Skeletal muscle cell (primary cell): ENCODE results near the gene TCERG1L.

Experiments used
- DNase-seq: peaks from one replicate; pipeline ENCODE4 v3.0.0-alpha.2; 2010; ENCODE audit warnings: low read depth
- H3K4me3 ChIP-seq: 2 replicates; pipeline ENCODE4 v1.5.1; 2011; ENCODE audit warnings: low read depth, mild to moderate bottlenecking, control low read depth, low read length, moderate library complexity

TCERG1L gene

GRCh38 chr10:131316321-131317075 lies 5.0 kb upstream of the TCERG1L start:
- DNase-seq, result no peak
- no peak overlapping the region for H3K4me3 ChIP-seq

GRCh38 chr10:131315344-131315743 lies 3.8 kb upstream of the TCERG1L start:
- no peak for DNase-seq
- H3K4me3 ChIP-seq, result no peak overlapping the region

- no peak overlapping the region for H3K4me3 ChIP-seq
- no peak for DNase-seq
Measured at GRCh38 chr10:131314799-131315198, 3.3 kb upstream of the TCERG1L start.

- no peak overlapping the region for H3K4me3 ChIP-seq
- DNase-seq, result no peak
Measured at GRCh38 chr10:131314148-131314547, 2.6 kb upstream of the TCERG1L start.

GRCh38 chr10:131313377-131313776 lies 1.9 kb upstream of the TCERG1L start:
- no peak overlapping the region for H3K4me3 ChIP-seq
- DNase-seq, result no peak

- DNase-seq, result no peak
- no peak overlapping the region for H3K4me3 ChIP-seq
Measured at GRCh38 chr10:131312478-131312836, 936 bp upstream of the TCERG1L start.

- H3K4me3 ChIP-seq, result no peak overlapping the region
- DNase-seq, result no peak
Measured at GRCh38 chr10:131311402-131311660, 190 bp downstream of the TCERG1L start.

- no peak overlapping the region for H3K4me3 ChIP-seq
Measured at GRCh38 chr10:131310551-131311401, 745 bp downstream of the TCERG1L start.

GRCh38 chr10:131310142-131310541 lies 1.4 kb downstream of the TCERG1L start:
- no peak for DNase-seq
- H3K4me3 ChIP-seq, result no peak overlapping the region

More at GRCh38 chr10:131310551-131311401, 745 bp downstream of the TCERG1L start:
- no peak for DNase-seq

- H3K4me3 ChIP-seq, result no peak overlapping the region
- no peak for DNase-seq
Measured at GRCh38 chr10:131300508-131300907, 11.0 kb downstream of the TCERG1L start.

- H3K4me3 ChIP-seq, result no peak overlapping the region
- DNase-seq, result no peak
Measured at GRCh38 chr10:131290781-131291180, 20.7 kb downstream of the TCERG1L start.

- DNase-seq, result no peak
- H3K4me3 ChIP-seq, result no peak overlapping the region
Measured at GRCh38 chr10:131288648-131289047, 22.9 kb downstream of the TCERG1L start.

- no peak for DNase-seq
- H3K4me3 ChIP-seq, result no peak overlapping the region
Measured at GRCh38 chr10:131282961-131283360, 28.6 kb downstream of the TCERG1L start.

GRCh38 chr10:131280101-131280500 lies 31.4 kb downstream of the TCERG1L start:
- no peak overlapping the region for H3K4me3 ChIP-seq
- no peak for DNase-seq

GRCh38 chr10:131279516-131279915 lies 32.0 kb downstream of the TCERG1L start:
- DNase-seq, result no peak
- no peak overlapping the region for H3K4me3 ChIP-seq

GRCh38 chr10:131277969-131278368 lies 33.6 kb downstream of the TCERG1L start:
- no peak for DNase-seq
- no peak overlapping the region for H3K4me3 ChIP-seq

GRCh38 chr10:131277278-131277677 lies 34.2 kb downstream of the TCERG1L start:
- no peak for DNase-seq
- no peak overlapping the region for H3K4me3 ChIP-seq

- no peak overlapping the region for H3K4me3 ChIP-seq
- no peak for DNase-seq
Measured at GRCh38 chr10:131275691-131276090, 35.8 kb downstream of the TCERG1L start.

- no peak overlapping the region for H3K4me3 ChIP-seq
- DNase-seq, result no peak
Measured at GRCh38 chr10:131274883-131275282, 36.6 kb downstream of the TCERG1L start.

- no peak overlapping the region for H3K4me3 ChIP-seq
- no peak for DNase-seq
Measured at GRCh38 chr10:131274133-131274880, 37.2 kb downstream of the TCERG1L start.
